ENCODE measurements around the gene MYL6. TPM values are rescaled to one million over a fixed set of nuclear protein-coding genes. Genes with fewer than 3 reads are reported as not detected.

The MYL6 gene
- total and polyA plus RNA-seq, 9 of the 15 experiments (the other 6 are each of a cell fraction or from before 2014, with no cell fraction given) = 557 to 1,664 (median 958) TPM

- TF ChIP-seq GTF3C2 (IDR thresholded peaks at IDR 0.05; ENCODE audit: borderline replicate concordance, extremely low read depth, insufficient read length) = no peak
- TF ChIP-seq HLTF (IDR thresholded peaks at IDR 0.05) = 0 out of 2 replicates have a peak, but pooled peaks have one; percentile 22
- TF ChIP-seq JUNB (CRISPR knock-in tag; conservative IDR thresholded peaks at IDR 0.05) = no peak
- no peak for TF ChIP-seq SFPQ (IDR thresholded peaks at IDR 0.05; ENCODE audit: low read depth, low read length)
- TF ChIP-seq HDAC1 (IDR thresholded peaks at IDR 0.05) = peak in 1 of 2 experiments; percentile 46; a peak in 2 of 4 replicates
- no peak for TF ChIP-seq NR3C1 (CRISPR knock-in tag; IDR thresholded peaks at IDR 0.05)
- TF ChIP-seq HOMEZ (CRISPR knock-in tag; IDR thresholded peaks at IDR 0.05) = 0 out of 2 replicates have a peak, but pooled peaks have one; percentile 30
- no peak for TF ChIP-seq BRF1 (IDR thresholded peaks at IDR 0.05; ENCODE audit: borderline replicate concordance, extremely low read depth, insufficient read length)
- no peak for TF ChIP-seq ELF1 (tag; IDR thresholded peaks at IDR 0.05)
- TF ChIP-seq TSC22D4 (tag; IDR thresholded peaks at IDR 0.05) = no peak
- 0 out of 2 replicates have a peak, but pooled peaks have one; percentile 38 for TF ChIP-seq ZBTB17 (CRISPR knock-in tag; IDR thresholded peaks at IDR 0.05)
- TF ChIP-seq GATA2 (CRISPR knock-in tag; IDR thresholded peaks at IDR 0.05) = no peak
- TF ChIP-seq XRCC5 (IDR thresholded peaks at IDR 0.05; ENCODE audit: low read depth, low read length) = no peak
- TF ChIP-seq SMAD2 (IDR thresholded peaks at IDR 0.05; ENCODE audit: low read depth, low read length) = no peak
- no peak for TF ChIP-seq NR2F6 (CRISPR knock-in tag; IDR thresholded peaks at IDR 0.05)
- TF ChIP-seq MCM5 (IDR thresholded peaks at IDR 0.05; ENCODE audit: low read depth) = no peak
- no peak for TF ChIP-seq RBBP5 (IDR thresholded peaks at IDR 0.05; ENCODE audit: borderline replicate concordance, insufficient read depth, low read length, poor library complexity, severe bottlenecking)
- TF ChIP-seq SP1 (CRISPR knock-in tag; IDR thresholded peaks at IDR 0.05) = peak; percentile 52; the same call in 1 of the 2 replicates
- no peak for TF ChIP-seq KHSRP (IDR thresholded peaks at IDR 0.05)
- TF ChIP-seq XRCC4 (IDR thresholded peaks at IDR 0.05; ENCODE audit: extremely low read depth, insufficient read depth, insufficient read length) = no peak
- TF ChIP-seq ZNF583 (CRISPR knock-in tag; IDR thresholded peaks at IDR 0.05) = peak; percentile 45; the same call in 1 of the 2 replicates
- no peak for TF ChIP-seq RHOXF2B (CRISPR knock-in tag; conservative IDR thresholded peaks at IDR 0.05)
- no peak for TF ChIP-seq RUNX1 (IDR thresholded peaks at IDR 0.05; ENCODE audit: low read depth)
- TF ChIP-seq POLR2H (tag; IDR thresholded peaks at IDR 0.05; ENCODE audit: low read depth) = peak; percentile 55
Observed at GRCh38 chr12:56129206-56129941, 28.8 kb upstream of the MYL6 start (continued).

All from K562 (cell line).